ENCODE measurements around the gene CYP2D6. TPM values are rescaled to one million over a fixed set of nuclear protein-coding genes. Genes with fewer than 3 reads are reported as not detected.

CYP2D6 gene
- total and polyA plus RNA-seq, 2 experiments from 2014 or later: 3.8 to 6.1 TPM

DNA sequence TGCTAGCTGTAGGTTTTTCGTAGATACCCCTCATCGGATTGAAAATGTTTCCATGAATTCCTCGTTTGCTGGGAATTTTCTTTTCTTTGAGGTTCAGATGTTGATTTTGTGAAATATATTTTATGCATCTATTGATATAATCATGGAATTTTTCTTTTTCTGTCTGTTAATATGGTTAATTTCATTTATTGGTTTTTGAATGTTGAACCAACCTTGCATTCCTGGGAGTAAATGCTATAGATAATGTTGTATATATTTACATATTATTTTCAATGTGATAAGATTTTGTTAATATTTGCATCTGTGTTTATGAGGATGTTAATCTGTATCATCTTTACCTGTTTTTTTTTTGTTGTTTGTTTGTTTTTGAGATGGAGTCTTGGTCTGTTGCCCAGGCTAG is 29.4 kb downstream of the CYP2D6 start:
- no peak for TF ChIP-seq CTCF (IDR thresholded peaks at IDR 0.05; ENCODE audit: poor library complexity)
- no peak for TF ChIP-seq EZH2phosphoT487 (IDR thresholded peaks at IDR 0.05; ENCODE audit: low read depth, severe bottlenecking, unreplicated experiment)
- TF ChIP-seq EZH2 (IDR thresholded peaks at IDR 0.05; ENCODE audit: borderline replicate concordance): no peak
- H2AFZ ChIP-seq: no peak overlapping the region
- H4K20me1 ChIP-seq (ENCODE audit: insufficient read depth, poor library complexity, severe bottlenecking): no peaks in the 10 kb centered on the region
- H3K79me2 ChIP-seq: no peaks in the 10 kb centered on the region
- no peaks in the 10 kb centered on the region for H3K9me3 ChIP-seq (ENCODE audit: low read depth)
- no peaks in the 10 kb centered on the region for H3K27me3 ChIP-seq
- H3K9me2 ChIP-seq (replicated peaks; ENCODE audit: insufficient read depth): no peaks in the 10 kb centered on the region
- no peak overlapping the region for H3K4me3 ChIP-seq
- no peaks in the 10 kb centered on the region for H3K4me1 ChIP-seq (ENCODE audit: insufficient read depth)
- H3K4me2 ChIP-seq: no peak overlapping the region
- no peak overlapping the region for H3K27ac ChIP-seq
- DNase-seq (ENCODE audit: low spot score): no peak
- no peaks in the 10 kb centered on the region for H3K36me3 ChIP-seq (replicated peaks; ENCODE audit: insufficient read depth, low read depth)
- 96% methylated on average over 3 of the region's 3 CpGs for WGBS (ENCODE audit: low lambda C conversion rate, missing lambda C conversion rate)

DNA sequence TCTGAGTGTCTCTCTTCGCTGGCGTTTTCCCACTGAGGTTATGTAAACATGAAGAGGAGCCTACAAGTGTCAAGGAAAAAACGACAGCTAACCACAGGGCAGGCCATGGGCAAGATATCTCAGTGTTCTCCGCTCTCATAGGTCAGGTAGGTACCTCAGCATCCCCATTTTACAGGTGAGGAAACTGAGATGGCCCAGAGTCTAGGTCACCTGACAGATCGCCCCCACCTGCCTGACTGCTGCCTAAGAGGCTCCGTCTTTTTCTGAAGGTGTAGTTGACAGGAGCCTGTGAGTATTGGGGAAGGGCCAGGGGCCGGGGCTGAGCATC is 39.2 kb downstream of the CYP2D6 start:
- no peaks in the 10 kb centered on the region for H3K9me3 ChIP-seq (ENCODE audit: low read depth)
- H3K36me3 ChIP-seq (replicated peaks; ENCODE audit: insufficient read depth, low read depth): no peaks in the 10 kb centered on the region
- H3K4me2 ChIP-seq: peak overlapping the region; percentile 82
- TF ChIP-seq EZH2phosphoT487 (IDR thresholded peaks at IDR 0.05; ENCODE audit: low read depth, severe bottlenecking, unreplicated experiment): no peak
- TF ChIP-seq EZH2 (IDR thresholded peaks at IDR 0.05; ENCODE audit: borderline replicate concordance): no peak
- TF ChIP-seq CTCF (IDR thresholded peaks at IDR 0.05; ENCODE audit: poor library complexity): no peak
- no peaks in the 10 kb centered on the region for H3K27me3 ChIP-seq
- H3K4me3 ChIP-seq: peak overlapping the region; percentile 20
- no peak for DNase-seq (ENCODE audit: low spot score)
- peak overlapping the region; percentile 72 for H2AFZ ChIP-seq
- H3K9me2 ChIP-seq (replicated peaks; ENCODE audit: insufficient read depth): no peaks in the 10 kb centered on the region
- peak overlapping the region; percentile 81 for H3K27ac ChIP-seq
- 37% methylated on average over 7 of the region's 7 CpGs for WGBS (ENCODE audit: low lambda C conversion rate, missing lambda C conversion rate)
- H3K4me1 ChIP-seq (ENCODE audit: insufficient read depth): peaks cover 4% of the 10 kb centered on the region
- peaks cover 31% of the 10 kb centered on the region for H3K79me2 ChIP-seq
- H4K20me1 ChIP-seq (ENCODE audit: insufficient read depth, poor library complexity, severe bottlenecking): peaks cover 7% of the 10 kb centered on the region

DNA sequence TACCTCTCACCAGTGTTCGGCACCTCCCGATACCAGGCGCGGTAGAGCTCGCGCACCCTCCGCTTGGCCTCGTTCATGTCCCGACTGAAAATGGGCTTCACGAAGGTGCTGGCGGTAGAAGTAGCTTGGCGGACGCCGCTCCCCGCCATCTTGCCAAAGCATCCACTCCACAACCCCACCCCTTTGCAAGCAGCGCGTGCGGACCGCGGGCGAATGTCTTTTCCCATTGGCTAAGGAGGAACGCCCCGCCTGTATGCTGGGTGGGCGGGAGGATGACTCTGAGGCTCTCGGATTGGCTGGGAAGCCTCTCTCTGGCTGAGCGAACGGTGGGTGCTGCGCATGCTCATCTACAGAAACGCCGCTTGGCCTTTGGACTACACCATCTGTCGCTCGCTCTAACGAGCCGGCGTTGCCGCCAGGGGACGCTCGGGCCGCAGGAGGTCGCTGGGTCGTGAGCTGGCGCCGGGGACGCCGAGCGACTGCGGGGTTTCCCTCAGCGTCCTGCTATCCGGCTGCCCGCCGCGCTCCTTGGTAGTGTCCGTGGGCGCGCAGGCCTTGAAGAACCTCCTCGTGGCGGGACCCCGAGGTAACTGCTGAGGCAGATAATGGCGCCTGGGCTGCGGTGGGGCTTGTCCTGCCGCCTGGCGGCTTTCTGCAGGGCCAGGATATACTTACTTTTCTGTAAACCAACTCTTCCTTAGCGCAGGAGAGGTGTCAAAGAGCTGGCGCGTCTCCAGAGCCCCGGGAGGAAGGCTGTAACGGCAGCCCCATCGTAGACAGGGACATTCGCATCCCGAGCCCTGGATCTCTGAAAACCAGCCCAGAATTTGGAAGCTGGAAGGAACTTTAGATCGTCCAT is 39.8 kb downstream of the CYP2D6 start, which contains the start of gene NDUFA6:
Gene NDUFA6, minus strand, starts transcription at position 177 of the 859 bp plus-strand sequence. Its CDS starts 28 bp downstream, at position 149.
- H3K4me2 ChIP-seq: peak within 1 kb of the TSS; percentile 82
- no peak for TF ChIP-seq EZH2phosphoT487 (IDR thresholded peaks at IDR 0.05; ENCODE audit: low read depth, severe bottlenecking, unreplicated experiment)
- TF ChIP-seq EZH2 (IDR thresholded peaks at IDR 0.05; ENCODE audit: borderline replicate concordance): no peak
- peak; percentile 95 for TF ChIP-seq CTCF (IDR thresholded peaks at IDR 0.05; ENCODE audit: poor library complexity)
- no peaks in the 10 kb centered on the region for H3K36me3 ChIP-seq (replicated peaks; ENCODE audit: insufficient read depth, low read depth)
- peak within 1 kb of the TSS; percentile 96 for H3K27ac ChIP-seq
- peak; percentile 100 for DNase-seq (ENCODE audit: low spot score)
- H3K4me1 ChIP-seq (ENCODE audit: insufficient read depth): peaks cover 4% of the 10 kb centered on the region
- 1% methylated on average over 71 of the region's 71 CpGs for WGBS (ENCODE audit: low lambda C conversion rate, missing lambda C conversion rate)
- peak within 1 kb of the TSS; percentile 43 for H3K4me3 ChIP-seq
- no peaks in the 10 kb centered on the region for H3K9me3 ChIP-seq (ENCODE audit: low read depth)
- peaks cover 37% of the 10 kb centered on the region for H3K79me2 ChIP-seq
- H3K27me3 ChIP-seq: no peaks in the 10 kb centered on the region
- H2AFZ ChIP-seq: peak within 1 kb of the TSS; percentile 72
- H4K20me1 ChIP-seq (ENCODE audit: insufficient read depth, poor library complexity, severe bottlenecking): peaks cover 7% of the 10 kb centered on the region
- no peaks in the 10 kb centered on the region for H3K9me2 ChIP-seq (replicated peaks; ENCODE audit: insufficient read depth)

Data from hepatocyte (in vitro differentiated cells).